ENCODE measurements around the gene C12orf42.

GRCh38 chr12:103327676-103328075 is 168.1 kb downstream of the C12orf42 start:
- TF ChIP-seq CTCF (conservative IDR thresholded peaks at IDR 0.05 in 1 of 2, IDR thresholded peaks at IDR 0.05 in 1 of 2; ENCODE audit: extremely low read depth in 1 of 2, insufficient read depth in 1 of 2, low read depth in 1 of 2, low read length in 2 of 2), result no peak
- no peak for TF ChIP-seq EZH2 (IDR thresholded peaks at IDR 0.05; ENCODE audit: borderline replicate concordance, low read length)

Measured in mammary epithelial cell (primary cell).